HG03097 (cell line): Measurements from ENCODE around the gene LPIN1.

ENCODE experiments used
- ATAC-seq: cut with Tn5 transposase; IDR thresholded peaks from one replicate; pipeline ENCODE4 v1.9.1; 2021; ENCODE audit not compliant: unreplicated experiment, low FRiP score

Gene LPIN1

DNA sequence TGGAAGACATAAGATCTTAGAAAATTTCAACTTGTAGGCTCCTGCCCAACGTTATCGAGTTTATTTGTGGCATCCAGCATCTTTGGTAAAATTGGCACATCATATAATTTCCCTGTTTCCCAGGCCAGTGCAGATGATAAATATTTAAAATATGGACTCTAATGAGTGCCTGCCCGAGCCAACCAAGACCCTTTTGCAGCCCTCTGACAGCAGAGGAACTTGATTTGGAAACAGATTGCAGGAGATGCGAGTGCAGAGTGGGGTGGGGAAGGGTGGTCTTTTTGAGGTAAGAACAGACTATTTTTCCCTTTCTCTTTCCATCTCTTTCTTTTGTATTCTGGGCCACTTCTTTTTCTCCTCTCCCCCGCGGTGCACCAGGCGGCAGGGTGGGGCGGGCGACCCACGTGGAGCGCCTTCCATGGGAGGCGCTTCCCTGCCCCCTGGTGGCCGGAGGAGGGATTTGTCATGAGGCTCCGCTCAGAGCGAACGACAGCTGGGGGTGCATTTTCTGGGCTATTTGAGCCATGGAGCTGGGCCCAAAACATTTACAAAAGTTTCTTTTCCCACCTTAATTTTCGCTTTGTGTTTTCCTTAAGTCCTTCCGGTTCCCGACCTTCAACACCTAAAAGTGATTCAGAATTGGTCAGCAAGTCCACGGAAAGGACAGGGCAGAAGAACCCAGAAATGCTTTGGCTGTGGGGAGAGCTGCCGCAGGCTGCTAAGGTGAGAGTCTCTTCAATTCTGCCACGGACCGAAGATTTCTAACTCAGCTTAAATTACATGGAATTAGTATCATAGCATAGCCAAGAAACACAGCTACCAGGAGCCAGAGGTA is 32.7 kb downstream of the LPIN1 start:
- ATAC-seq: peak; percentile 75

DNA sequence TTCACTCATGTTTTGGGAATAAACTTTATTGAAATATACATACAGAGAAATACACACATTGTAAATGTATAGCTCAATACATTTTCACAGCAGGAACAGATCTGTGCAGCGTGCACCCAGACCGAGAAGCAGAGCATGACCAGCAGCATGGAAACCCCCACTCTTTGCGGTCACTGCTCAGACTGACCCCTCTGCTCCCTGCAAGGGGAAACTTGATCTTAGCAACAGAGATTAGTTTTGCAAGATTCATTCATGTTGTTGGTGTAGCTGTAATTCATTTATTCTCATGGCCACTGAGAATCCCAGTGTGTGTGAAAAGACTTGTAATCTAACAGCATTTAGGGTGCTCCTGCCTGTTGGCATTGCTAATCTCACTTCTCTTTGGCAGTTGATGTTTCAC is 35.2 kb downstream of the LPIN1 start:
- ATAC-seq: no peak

DNA sequence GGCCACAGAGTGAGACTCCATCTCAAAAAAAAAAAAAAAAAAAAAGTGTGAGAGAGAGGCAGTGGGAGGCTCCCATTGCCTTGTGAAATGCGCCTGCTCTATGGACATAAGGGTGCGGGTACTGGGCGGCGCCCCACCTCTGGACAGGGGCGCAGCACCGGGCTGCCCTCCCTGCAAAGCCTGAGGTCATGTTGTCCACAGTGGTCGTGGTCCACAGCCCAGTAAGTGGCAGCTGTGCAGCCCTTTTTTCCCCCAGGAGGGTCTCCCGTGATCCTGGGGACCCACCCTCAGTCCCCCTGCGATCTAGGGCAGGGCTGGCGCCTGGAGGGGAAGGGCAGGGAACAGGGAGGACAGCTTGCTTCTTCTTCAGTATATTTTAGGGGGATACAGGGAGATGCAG is 37.8 kb downstream of the LPIN1 start:
- no peak for ATAC-seq

DNA sequence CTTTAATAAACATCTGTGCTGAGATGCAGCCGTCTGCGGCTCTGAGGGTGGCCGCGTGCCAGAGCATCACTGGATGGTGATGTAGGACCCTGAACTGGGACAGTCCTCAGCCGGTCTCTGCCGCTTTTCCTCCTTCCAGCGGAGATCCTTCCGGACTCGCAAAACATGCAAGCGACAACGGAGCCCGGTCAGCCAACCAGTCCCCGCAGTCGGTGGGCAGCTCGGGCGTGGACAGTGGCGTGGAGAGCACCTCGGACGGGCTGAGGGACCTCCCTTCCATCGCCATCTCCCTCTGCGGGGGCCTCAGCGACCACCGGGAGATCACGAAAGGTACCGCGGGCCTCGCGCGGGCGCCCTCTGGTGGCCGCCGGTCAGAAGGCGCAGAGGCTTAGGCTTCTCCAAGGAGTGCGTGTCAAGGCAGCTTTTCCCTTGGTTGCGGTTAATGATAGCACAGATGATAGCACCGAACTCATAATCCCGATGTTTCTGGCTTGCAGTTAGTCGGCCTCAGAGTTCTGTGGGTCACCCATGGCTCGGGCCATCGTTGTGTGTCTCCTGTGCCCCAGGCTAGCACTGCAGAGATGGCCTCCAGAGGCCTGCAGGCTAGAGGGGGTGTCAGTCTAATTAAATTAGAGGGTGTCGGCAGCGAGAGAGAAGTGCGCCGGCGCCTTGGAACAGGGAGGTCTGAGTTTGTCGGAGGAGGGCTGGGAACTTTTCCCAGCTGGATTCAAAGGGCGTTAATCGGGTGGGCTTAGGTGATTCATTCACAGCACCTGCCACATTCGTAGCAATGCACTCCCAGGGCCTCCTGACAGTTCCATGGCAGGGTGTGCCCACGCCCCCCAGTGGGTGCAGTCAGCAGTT is 38.5 kb downstream of the LPIN1 start:
- ATAC-seq: no peak

DNA sequence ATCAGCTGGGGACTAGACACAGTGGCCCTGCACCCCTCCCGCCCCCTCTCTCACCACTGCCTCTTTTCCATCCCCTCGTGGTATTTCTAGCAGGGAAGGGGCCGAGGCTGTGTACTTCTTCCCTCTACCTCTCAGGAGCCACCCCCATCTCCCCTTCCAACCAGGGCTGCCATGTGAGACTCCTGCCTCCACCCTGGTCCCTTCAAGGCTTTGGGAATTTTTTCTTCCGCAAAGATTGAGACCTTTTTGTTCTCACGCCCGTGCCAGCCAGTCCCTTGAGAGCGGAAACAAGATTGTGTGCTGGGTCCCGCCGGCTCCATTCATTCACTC is 39.1 kb downstream of the LPIN1 start:
- no peak for ATAC-seq

DNA sequence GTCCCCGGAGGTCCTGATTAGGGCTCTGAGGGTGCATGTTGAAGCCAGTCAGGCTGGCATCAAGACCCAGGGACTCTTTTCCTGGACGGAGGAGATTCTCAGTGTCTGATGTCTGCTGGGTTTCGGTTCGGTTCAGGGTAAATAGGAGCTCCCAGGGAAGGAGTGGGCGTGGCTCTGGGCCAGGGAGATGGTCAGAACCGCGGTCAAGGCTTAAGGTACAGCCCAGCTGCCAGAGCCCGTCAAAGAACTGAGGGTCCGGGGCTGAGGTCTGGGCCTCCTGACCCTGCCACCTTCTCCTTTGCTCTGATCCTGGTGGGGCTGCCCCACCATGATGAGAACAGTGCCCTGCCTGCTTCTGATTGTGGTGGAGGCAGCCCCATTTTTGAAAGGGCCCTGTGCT is 39.8 kb downstream of the LPIN1 start:
- no peak for ATAC-seq

- ATAC-seq: no peak
These were observed 40.2 kb downstream of the LPIN1 start for GRCh38 chr2:11786592-11786991.

- no peak for ATAC-seq
These were observed 41.6 kb downstream of the LPIN1 start for GRCh38 chr2:11787991-11788390.

DNA sequence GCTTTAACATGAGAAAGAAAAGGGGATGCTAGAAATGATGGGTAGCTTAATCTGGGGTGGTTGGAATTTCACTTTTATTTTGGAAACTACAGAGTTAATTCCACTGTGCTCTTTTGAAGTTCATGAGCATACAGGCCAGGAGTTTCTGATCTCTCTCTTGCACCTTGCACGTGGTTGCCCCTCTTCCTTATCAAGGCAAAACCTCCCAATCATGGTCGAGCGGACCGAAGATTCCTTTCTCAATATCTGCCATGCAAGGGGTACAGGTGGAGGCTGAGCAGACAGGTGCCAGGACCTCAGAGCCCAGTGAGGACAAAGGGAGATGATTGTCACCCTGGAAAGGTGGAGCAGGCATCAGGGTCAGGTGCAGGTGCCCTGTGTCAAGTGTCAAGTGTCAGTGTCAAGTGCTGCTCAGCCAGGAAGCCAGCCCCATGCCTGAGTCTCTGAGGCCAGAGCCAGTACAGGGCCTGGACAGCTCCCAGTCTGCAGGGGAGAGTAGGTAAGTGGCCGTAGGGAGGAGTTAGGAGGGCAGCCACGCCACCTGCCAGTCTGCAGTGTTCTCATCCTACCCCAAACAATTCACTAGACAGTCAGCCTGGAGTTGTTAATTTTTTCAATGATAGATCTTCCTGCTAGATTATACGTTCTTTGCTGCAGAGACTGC is 42.2 kb downstream of the LPIN1 start:
- no peak for ATAC-seq

- no peak for ATAC-seq
These were observed 42.8 kb downstream of the LPIN1 start for GRCh38 chr2:11789243-11789642.

GRCh38 chr2:11790228-11790627 is 43.8 kb downstream of the LPIN1 start:
- no peak for ATAC-seq

- no peak for ATAC-seq
These were observed 49.2 kb downstream of the LPIN1 start for GRCh38 chr2:11795590-11795989.

GRCh38 chr2:11796190-11797171 is 50.0 kb downstream of the LPIN1 start:
- ATAC-seq: no peak

GRCh38 chr2:11797846-11798245 is 51.4 kb downstream of the LPIN1 start:
- ATAC-seq: no peak

- ATAC-seq: no peak
These were observed 52.4 kb downstream of the LPIN1 start for GRCh38 chr2:11798701-11799435.

DNA sequence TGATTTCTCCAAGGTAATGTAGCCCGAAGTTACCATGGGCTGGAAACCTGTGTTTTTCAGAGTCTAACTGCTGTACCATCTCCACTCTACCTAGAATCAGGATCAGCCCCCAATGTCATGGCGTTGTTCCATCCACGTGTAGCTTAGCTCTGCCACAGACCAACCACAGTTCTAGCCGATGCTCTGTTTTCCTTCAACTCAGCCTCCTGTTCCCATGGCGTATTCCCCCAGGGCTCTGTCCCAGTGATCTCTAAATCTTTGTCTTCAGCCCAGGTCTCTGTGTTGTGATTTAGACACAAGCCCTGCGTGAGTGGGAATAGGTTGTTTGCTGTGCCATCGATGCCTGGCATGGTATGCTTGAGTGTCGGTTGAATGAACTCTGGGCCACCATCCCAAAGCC is 53.4 kb downstream of the LPIN1 start:
- no peak for ATAC-seq

DNA sequence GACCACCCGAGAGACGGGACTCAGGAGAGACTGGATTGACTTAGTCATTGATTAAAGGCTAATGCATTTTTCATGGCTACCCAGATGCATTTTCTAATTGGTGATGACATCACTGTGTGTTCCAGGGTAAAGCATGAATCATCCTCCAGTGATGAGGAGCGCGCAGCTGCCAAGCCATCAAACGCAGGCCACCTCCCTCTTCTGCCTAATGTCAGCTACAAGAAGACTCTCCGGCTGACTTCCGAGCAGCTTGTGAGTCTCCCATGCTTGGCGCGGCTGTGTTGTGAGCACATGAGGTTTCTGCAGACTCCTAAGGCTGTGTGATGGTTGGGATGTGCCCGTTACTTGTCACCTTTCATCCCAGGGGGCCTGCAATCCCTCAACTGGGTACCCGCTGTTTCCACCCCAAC is 56.4 kb downstream of the LPIN1 start:
- no peak for ATAC-seq

- ATAC-seq: no peak
These were observed 58.6 kb downstream of the LPIN1 start for GRCh38 chr2:11805024-11805423.

- no peak for ATAC-seq
These were observed 59.5 kb downstream of the LPIN1 start for GRCh38 chr2:11805920-11806319.
